Activated CD4-positive, alpha-beta T cell treated with anti-CD3 and anti-CD28 coated beads, Interleukin-2, amount 50 U/mL, for 1 hour (primary cell): ENCODE data around the gene CHAT.

Experiments
- DNase-seq: peaks from one replicate; pipeline ENCODE4 v3.0.0-alpha.2; 2020

Gene CHAT

DNA sequence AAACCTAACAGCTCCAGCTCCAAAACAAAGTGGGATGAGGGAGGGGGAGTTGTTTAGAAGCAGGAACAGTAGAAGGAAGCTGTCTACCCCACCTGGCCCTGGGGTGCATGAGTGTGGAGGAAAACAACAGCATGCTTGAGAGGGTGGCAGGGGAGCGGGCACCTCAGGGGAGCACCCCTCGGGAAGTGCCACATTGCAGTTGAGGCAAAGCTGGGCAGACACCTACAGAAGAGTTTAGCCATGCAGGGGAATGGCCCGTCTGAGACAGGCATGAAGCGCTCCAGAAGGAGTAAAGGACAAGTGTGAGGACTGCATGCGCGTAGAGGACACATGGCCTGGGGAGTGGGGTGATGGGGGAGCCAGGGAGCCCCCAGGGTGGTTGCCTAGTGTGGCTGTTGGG lies 18.1 kb downstream of the CHAT start:
- DNase-seq: no peak

DNA sequence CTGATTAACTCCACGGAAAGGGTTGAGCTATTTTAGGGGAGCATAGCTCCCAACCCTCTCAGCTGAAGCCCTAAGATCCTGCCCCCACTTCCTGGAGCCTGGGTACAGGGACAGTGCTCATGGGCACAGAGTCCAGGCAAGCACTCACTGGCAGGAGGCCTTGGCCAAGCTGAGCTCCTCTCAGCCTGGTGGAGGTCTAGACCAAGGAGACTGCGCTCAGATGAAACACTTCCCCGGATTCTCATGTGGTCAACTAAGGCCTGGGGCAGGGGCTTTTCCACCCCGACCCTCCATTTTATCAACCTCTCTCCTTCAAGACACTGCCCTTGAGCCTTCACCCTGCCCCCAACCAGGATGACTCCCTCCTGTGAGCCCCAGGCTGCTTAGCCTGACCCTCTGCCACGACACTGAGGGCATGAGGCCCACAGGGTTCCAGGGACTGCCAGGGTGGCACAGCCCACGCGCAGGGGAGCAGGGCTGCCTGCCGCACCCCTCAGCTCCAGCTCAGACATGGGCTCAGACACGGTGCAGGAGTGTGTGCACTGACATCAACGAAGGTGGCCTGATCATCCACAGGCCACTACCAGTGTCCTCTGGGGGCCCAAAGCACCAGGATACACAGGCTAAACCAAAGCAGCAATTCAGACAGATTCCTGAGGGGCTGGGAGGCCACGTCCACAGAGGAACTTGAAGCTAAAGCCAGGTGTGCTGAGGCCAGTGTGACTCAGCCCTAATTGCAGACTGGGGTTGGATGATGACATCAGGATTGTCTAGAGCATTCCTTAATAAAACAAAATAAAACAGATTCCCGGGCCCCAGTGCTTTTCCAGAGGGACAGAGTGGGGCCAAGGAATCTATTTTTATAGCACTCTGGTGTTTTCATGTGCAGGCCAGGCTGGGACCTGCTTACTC lies 18.8 kb downstream of the CHAT start:
- no peak for DNase-seq

DNA sequence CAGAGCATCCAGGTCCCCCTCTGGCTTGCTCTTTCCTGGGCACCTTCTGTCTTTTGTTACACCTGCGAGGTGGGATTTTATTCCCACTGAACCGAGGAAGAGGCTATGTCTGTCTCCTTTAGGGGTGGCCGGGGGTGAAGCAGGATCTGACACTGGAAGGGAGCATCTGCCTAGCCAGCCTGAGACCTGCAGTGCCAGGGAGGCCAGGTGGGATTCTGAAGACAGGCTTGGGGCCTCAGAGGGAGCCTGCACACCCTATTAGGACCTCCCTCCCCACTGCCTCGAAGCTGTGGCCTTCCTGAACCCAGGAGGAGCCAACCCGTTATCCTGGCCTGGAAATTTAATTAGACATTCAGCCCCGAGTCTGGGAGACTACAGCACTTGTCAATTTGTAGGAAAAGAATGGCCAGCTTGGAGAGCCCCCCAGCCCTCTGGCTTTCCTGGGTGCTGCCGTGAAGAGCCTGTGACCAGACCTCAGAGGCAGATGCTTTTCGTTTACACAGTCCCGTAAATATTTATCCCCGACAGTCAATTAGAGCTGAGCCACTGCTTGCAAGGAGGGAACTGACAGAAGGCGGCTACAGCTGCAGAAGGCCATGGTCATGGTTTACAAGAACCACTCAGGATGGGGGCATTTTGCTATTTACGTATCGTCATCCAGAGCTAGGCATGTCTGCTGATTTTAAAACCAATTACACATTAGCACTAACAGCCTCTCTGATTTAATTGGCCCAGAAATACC lies 19.7 kb downstream of the CHAT start:
- no peak for DNase-seq

DNA sequence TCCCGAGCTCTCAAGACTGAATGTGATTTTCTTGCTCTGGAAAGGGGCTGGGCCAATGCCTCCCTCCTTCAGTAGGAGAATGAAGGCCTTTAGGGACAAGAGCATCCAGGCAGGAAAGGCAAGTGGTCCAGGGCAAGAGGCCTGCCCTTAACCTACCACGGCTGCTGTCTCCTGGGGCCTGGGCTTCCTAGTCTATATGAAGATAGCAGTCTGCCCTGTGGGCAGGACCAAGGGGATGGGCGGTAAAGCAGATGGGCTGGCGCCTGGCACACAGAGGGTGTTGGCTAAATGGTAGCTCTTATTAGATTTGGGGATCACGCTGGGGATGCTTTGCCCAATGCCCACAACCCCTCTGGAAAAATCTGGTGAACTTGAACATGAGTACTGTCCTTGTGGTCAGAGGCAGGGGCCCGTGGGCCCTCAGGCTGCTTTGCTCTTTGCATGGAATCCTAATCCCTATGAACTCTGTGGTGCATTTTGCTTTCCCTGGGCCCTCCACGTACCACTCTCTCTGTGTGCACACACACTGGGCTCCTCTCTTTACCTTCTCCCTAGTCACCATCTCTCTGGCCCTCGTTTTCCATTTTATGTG lies 20.3 kb downstream of the CHAT start:
- DNase-seq: no peak

DNA sequence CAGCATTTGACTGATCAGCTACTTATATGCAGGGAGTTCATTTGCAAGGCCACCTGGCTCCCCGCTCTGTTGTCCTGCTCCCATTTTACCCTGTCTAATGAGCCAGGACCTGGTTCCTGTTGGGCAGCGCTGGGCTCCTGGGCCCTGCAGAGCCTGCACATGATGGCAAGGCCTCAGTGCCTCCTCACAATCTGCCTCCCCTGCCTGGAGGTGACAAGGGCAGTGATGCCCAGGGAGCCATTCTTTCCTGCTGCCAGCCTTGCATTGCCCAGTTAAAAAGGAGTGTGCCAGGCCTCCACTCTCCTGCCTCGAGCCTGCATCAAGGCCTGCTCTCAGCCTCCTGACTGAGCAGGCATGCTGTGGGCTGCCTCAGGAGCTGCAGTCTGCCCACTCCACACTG lies 28.5 kb downstream of the CHAT start:
- DNase-seq: no peak

DNA sequence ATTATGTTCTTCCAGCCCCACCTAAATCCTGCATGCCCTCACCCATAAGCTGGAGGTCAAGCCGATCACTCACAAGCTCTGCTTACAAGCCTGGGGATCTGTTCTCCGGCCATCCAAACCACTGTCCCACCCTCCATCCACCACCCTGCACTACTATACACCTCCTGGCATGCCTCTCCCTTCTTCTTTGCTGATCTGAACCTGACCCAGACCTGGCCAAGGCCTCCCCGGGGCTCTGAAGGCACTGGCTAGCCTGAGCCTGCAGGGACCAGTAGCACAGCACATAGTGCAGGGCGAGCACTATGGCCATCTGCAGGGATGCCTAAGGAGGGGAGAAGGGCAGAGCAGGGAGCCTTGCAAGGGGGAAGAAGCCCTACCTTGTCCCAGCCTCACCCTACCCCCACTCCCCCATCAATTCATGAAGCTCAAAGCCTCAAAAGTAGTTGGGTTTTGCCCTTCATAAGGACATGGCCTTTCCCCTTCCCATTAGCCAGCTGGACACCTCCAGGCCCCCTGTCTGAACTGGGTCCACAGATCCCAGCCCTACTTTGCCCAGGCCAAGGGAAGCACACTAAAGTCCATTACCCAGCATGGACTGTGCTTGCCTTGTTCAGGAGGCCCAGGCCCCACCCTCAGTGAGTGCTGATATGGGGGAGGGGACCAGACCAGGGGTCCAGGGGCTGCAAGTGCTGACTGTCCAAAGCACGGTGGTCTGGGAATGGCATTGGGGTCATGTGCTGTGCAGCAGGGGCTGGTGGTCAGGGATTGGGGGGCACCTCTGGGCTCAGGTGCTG lies 29.6 kb downstream of the CHAT start:
- no peak for DNase-seq

DNA sequence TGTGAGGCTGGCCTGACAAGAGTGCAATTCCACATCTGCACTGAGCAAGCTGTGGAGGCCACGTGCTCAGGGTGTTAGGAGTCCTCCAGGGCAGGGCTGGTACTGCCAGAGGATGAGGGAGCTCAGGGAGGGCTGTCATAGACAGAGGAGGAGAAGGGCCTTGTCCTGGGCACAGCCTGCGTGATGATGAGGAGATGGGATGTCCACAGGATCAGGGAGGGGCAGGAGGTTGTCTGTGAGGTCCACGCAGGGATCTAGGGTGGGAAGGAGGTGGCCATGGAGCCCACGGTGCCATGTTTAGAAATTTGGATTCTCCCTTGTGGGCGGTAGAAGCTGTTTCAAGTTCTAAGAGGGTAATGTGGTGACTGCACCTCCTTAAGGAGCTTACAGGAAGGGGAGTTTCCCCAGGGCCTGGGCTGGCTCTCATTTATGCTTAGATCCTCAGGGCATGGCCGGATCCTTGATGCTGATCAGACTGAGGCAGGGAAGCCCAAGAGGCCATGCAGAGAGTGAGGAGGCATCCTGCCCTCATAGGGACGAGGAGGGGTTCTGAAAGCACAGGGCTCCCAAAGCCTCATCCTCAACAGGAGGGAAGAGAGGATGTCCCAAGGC lies 30.3 kb downstream of the CHAT start:
- DNase-seq: no peak

DNA sequence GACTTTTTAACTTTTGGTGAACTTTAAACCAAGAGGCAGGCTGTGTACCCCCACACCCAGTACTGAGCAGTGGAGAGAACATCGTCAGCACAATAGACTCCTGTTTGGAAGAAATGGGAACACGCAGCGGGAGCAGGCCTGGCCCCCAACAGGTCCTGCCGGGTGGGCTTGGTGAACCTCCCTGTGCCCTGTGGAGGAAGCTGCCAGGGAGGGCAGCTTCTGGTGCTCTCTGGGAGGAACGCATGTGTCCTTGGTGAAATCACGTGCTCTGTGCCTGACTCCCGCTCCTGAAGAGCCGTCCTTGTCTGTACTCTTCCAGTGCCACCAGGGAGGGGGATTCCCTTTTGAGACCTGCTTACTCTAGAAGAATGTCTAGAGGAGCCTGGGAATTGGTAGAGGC lies 31.6 kb downstream of the CHAT start:
- DNase-seq: no peak

DNA sequence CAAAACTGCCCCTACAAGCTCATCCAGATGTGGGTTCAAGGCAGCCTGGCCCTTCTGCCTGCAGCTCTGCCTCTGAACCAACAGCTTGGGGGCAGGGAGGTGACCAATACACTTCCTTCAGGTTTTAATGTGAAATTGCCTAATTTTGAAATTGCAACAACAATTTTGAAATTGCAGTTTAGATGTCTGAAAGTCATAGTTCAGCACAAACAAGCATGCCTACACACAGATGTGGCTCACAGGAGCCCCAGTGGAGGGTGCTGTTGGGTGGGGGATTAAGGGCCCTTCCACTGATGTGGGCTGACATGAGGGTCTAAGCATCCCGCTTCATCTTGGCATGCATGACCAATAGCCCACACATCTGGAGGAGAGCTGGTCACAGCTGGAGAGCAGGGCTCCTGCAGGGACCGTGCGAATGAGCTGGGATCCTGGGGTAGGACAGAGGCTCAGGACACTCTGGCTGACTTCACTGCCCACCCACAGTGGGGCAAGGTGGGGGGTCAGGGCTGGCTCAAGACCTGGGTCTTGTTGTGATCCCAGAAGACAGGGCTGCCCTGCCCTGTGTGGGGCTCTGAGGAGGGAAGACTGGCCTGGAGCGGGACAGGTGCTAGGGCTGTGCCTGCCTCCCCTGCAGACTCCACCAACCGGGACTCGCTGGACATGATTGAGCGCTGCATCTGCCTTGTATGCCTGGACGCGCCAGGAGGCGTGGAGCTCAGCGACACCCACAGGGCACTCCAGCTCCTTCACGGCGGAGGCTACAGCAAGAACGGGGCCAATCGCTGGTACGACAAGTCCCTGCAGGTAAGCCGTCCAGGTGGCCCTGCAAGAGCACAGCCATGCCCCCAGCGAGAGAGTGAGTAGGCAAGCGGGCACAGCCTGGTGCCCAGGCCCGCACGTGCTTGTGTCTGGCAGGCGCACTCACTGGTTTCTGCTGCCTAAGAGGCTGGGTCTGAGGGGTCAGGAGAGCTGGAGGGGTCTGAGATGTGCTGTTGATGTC lies 32.3 kb downstream of the CHAT start:
- DNase-seq: no peak

DNA sequence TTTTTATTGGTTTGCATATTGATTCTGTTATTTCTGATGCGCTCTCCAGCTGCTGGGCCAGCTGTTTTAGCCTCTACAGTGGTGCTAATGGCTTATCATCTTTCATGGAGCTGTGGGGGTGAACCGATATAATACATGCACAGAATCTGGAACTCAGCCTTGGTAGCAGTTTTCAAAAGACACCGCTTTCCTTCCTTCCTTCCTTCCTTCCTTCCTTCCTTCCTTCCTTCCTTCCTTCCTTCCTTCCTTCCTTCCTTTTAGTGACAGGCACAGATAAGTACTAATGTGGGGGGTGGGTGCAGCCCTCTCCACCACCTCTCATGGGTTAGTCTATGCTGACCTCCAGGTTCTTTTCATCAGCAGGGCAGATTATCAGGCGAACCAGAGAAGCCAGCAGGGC lies 33.7 kb downstream of the CHAT start:
- DNase-seq: no peak

DNA sequence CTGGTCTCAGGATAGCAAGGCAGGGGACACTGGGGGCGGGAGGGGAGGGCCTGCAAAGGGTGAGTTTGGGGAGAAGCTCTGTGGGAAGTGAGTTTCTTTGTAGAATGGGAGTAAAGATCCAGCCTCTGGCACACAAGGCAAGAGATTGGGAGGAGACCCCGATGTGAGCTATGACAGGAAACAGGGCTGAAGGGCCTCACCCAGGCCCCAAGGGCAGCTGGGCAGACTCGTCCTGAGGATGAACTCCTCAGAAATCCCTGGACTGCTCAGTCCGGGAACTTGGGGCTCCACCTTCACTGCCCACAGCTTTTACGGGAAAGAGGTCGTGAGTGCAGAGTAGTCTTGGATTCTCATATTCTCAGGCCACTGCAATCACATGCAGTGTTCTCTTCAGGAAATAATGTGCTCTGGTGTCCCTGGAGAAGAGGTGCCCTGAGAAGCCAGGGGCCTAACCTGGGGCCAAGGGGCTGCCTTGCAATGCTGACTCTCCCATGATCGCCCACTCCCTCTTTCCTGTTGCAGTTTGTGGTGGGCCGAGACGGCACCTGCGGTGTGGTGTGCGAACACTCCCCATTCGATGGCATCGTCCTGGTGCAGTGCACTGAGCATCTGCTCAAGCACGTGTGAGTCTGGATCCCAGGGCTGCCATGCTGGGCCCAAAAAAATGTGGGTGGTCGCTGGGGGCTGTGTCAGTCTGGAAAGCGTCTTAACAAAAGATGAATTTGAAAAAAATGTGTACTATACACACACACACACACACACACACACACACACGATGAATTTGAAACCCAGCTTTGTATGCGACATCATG lies 34.4 kb downstream of the CHAT start:
- no peak for DNase-seq

DNA sequence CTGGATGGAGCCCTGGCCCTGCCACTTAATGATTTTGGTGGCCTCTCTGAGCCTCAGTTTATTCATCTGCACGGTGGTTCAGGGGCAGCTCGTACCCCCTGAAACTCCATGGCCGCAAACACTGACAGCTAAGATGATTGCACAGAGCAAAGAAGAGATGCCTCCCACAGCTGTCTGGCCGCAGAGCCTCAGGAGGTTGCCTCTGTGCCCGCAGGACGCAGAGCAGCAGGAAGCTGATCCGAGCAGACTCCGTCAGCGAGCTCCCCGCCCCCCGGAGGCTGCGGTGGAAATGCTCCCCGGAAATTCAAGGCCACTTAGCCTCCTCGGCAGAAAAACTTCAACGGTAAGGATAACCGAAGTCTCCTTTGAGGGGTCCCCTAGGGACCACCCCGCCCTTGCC lies 35.5 kb downstream of the CHAT start:
- no peak for DNase-seq

DNA sequence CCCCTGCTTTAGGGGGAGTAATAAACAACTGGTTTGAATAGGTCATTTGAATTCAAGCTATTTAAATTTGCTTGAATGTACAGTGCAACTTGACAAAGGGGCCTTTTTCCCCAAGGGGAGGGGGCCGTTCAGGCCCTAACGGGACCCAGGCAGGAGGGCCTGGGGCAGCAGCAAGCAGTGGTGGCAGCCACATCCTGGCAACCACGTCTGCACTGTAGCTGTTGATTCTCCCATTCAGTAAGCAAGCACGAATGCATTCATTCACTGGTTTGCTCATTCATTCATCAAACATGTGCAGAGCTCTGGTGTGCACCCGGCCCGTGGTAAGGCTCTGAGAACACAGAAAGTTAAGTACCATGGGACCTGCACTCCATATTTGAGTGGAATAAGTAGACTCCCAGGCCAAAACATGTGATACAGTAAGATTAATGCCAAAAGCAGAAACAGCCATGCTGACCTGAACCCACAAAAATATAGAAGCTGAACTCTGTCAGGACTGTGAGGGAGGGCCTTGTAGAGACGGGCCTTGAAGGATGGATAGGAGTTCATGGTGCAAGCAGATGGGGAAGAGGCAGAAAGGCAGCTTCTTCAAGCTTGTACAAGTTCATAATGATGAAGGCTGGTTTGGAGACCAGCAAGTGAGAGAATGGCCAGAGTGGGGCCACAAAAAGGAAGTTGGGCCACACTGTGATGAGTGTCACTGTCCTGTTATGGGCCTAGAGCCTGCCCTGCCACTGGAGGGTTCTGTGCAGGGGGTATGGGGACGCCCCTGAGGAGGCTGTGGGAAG lies 36.3 kb downstream of the CHAT start:
- DNase-seq: no peak

DNA sequence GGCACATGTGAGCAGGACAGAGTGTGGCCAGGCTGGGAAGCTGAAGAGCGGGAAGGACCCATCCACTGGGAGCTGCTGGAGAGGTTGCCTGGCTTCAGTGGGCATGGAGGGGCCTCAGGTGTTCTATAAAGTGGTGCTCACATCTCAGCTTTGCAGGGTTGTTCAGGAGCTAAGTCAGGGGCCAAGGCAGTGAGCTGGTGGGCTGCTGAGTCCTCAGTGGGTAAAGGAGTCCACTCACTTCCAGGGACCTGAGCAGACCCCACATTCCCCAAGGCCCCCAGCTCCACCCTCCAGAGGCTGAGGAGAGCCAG lies 36.8 kb downstream of the CHAT start:
- no peak for DNase-seq

DNA sequence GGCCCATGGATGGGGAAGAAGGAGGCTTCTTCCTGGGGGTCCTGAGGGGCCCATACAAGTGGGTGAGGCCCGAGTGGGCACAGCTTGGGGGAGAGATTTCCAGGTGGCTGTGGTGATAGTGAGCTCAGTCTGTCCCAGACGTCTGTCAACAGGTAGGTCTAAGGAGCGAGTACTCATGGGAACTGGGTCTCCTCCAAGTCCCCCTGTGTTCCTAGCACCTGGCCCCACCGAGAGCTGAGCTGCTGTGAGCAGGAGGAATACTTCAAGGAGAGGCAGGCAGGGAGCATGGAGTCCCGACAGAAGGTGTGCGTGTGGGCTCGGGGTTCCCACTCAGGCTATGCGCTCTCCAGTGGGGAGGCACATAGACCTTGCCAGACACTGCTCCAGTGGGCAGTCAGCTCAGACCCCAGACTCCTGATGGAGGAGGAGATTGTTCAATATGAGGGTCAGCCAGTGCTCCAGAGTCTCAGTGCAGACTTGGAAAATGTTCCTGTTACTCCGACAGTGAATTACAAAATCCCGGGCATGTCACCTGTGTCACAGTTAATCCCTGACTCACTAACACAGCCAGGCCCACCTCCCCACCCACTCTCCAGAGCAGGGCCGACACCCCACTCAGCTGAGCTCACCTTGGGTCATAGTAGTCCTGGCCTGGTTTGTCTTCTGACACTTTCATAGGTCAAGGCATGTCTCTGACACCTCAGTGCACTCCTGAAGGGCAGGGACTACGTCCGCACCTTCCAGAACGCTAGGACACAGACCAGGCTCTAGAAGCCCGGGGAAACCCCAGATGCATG lies 37.4 kb downstream of the CHAT start:
- no peak for DNase-seq

DNA sequence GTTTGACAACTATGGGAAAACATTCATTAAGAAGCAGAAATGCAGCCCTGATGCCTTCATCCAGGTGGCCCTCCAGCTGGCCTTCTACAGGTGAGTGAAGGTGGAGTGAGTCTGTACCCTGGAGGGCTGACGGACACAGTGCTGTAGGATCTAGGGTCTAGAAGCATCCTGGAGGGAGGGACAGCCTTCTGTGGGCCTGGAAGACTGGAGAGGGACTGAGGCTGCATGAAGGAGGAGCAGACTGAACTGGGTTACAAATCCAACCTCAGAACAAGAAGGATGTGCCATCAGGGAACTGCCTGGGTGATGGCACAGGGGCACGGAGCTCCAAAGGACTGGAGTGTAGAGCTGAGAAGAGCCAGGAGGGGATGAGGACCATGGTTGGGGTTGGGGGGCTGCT lies 38.1 kb downstream of the CHAT start:
- DNase-seq: no peak

DNA sequence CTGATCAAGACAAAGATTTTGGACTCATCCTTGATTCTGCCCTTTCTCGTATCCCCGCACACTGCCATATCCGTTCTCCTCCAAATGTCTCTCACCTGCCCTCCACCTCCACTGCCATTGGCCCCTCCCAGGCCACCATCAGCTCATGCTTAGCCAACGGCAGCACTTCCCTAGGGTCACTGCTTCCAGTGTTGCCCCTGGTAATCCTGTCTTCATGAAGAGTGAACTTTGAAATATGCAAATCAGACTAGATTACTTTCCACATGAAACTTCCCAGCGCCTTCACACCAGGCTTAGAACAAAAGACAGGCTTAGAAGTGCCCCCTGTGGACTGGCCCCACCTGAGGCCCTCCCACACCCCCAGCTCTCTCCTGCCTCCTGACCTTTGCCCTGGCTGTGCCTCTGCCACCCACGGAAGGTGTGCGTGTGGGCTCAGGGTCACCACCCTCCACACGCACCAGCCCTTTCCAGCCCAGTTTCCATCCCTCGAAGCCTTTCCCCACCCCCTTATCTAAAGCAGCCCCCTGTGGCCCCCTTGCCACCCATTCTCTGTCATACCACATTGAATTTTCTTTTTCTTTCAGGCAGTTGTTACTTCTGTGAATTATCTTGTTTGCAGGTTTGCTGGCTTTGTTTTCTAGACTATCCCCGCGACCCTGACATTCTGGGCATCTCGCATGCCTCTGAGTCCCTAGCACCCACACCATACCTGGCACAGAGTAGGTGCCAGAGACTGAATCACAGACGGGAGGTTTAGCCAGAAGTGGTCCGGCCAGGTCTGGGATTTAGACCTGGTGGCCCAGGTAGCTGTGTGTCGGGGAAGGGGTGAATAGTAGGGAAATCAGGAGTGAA lies 38.8 kb downstream of the CHAT start:
- DNase-seq: no peak
